Mononuclear cell (primary cell): ENCODE results near the gene RAB32. TPM values are rescaled to one million over a fixed set of nuclear protein-coding genes. Genes with fewer than 3 reads are reported as not detected.
"Not testable (repeated sequence)": the region's sequence is repeated elsewhere in the genome, so short reads cannot be mapped to it uniquely, and the experiment has no call there.

Source experiments
- H3K27me3 ChIP-seq: 2 replicates; pipeline ENCODE4 v1.6.0; 2011; ENCODE audit warnings: low read length, control low read depth; ENCODE audit not compliant: insufficient read depth
- H3K4me1 ChIP-seq: 2 replicates; pipeline ENCODE4 v1.5.1; 2011; ENCODE audit warnings: mild to moderate bottlenecking, low read length, control low read depth; ENCODE audit not compliant: insufficient read depth
- H3K4me3 ChIP-seq: 2 replicates; pipeline ENCODE4 v1.5.1; 2011; ENCODE audit warnings: mild to moderate bottlenecking, low read length, moderate library complexity
- H3K9me3 ChIP-seq: 2 replicates; pipeline ENCODE4 v1.5.1; 2011; ENCODE audit warnings: low read depth, mild to moderate bottlenecking, control low read depth, low read length
- total RNA-seq: library from RNA; depleted of rRNA; stranded (reverse); fragments of >200 nt; gene quantifications from one replicate; pipeline ENCODE4 v1.2.3, GENCODE V29; 2012

Gene RAB32
- total RNA-seq, 1 donor: 37.6 TPM

DNA sequence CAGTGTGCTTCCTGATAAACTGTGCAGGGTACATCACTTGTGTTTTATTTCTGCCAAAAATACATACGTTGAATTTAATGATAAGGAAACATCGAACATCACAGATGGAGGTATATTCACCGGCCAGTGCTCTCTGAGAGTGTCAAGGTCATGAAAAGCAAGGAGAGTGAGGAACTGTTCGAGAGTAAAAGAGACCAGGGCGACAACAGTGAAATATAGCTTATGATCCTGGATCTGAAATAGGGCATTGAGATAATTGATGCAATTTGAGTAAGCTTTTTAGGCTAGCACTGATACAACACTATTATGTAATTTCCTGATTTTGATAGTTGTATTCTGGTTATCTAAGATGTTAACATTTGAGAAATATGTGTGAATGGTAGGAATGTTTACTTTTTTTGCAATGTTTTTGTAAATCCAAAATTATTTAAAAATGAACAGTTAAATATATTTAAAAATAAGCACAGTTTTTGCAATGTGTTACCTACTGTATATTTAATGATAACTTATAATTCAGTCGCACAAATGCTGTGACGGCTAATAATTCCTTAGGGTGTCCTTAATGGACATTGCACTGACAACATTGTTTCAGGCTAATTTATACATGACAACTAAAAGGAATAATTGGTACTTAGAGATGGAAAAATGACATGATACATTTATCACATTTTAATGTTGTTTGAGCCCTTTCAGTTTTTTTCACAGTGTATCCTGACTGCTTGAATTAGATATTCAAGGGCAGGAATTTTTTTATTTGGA lies 9.9 kb downstream of the RAB32 start:
- Histone ChIP-seq H3K4me1 (peaks cover 25% of the 10 kb centered on the region), H3K27me3 (no peaks in the 10 kb centered on the region), H3K4me3 (no peak overlapping the region), H3K9me3 (no peaks in the 10 kb centered on the region)

DNA sequence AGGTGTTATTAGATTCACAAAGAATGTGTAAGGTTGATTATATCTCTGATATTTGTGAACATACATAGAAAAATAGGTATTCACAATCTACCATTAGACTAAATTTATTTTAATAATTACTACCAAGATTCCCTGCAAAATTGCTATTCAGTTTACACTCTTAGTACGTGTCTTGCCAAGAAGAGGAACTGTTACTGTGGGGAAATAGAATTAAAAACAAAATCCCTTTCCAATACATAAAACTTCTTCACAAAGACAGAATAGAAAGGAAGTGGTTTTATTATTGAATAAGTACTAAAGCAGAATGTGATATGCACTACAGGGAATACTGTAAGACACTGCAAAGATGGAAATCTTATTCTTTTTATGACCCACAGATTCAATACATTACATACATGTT lies 17.0 kb downstream of the RAB32 start:
- H3K4me1 ChIP-seq: no peaks in the 10 kb centered on the region
- H3K27me3 ChIP-seq: no peaks in the 10 kb centered on the region
- no peak overlapping the region for H3K4me3 ChIP-seq
- H3K9me3 ChIP-seq: no peaks in the 10 kb centered on the region

DNA sequence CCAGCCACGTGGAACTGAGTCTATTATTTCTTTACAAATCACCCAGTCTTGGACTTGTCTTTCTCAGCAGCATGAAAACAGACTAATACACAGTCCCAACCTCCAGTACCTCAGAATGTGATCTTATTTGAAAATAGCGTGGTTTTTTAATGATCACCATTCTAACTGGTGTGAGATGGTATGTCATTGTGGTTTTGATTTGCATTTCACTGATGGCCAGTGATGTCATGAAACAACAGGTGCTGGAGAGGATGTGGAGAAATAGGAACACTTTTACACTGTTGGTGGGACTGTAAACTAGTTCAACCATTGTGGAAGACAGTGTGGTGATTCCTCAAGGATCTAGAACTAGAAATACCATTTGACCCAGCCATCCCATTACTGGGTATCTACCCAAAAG lies 23.0 kb downstream of the RAB32 start:
- not testable (repeated sequence) for H3K27me3 ChIP-seq, H3K4me3 ChIP-seq, H3K9me3 ChIP-seq, H3K4me1 ChIP-seq

DNA sequence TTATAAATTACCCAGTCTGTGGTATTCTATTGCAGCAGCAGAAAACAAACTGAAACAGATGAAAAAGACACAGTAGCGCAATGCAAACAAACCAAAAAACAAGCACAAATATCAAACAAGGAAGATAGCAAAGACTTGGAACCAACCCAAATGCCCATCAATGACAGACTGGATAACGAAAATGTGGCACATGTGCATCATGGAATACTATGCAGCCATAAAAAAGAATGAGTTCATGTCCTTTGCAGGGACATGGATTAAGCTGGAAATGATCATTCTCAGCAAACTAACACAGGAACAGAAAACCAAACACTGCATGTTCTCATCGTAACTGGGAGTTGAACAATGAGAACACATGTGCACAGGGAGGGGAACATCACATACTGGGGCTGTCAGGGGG lies 25.0 kb downstream of the RAB32 start:
- not testable (repeated sequence) for H3K4me3 ChIP-seq, H3K27me3 ChIP-seq, H3K9me3 ChIP-seq, H3K4me1 ChIP-seq

DNA sequence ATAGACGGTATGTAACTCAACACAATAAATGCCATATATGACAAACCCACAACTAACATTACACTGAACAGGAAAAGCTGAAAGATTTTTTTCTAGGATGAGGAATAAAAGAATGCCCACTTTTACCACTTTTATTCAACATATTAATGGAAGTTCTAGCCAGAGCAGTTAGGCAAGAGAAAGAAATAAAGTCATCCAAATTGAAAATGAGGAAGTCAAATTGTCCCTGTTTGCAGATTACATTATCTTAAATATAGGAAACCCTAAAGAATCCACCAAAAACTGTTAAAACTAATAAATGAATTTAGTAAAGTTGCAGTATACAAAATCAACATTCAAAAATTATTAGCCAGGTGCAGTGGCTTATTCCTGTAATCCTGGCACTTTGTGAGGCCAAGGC lies 30.6 kb downstream of the RAB32 start:
- H3K27me3 ChIP-seq: no peaks in the 10 kb centered on the region
- peaks cover 4% of the 10 kb centered on the region for H3K9me3 ChIP-seq
- H3K4me1 ChIP-seq: no peaks in the 10 kb centered on the region
- no peak overlapping the region for H3K4me3 ChIP-seq

DNA sequence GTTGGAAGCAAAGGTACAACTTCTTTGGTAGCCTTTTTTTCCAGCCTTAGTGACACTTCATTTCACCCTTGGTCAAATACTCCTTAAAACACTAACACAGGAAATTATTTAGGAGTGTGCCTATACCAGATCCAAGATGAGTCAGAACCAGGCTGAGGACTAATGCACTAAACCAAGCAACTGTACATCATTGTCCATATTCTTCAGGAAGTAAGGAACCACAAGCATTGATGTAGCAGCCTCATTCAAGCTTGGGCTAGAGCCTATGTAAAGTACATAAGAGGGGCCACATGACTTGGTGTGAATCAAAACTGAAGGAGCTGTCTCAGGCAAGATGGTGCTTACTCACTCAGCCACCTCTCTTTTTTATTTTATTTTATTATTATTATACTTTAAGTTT lies 34.4 kb downstream of the RAB32 start:
- H3K9me3 ChIP-seq: peaks cover 4% of the 10 kb centered on the region
- no peak overlapping the region for H3K4me3 ChIP-seq
- H3K27me3 ChIP-seq: no peaks in the 10 kb centered on the region
- H3K4me1 ChIP-seq: peaks cover 11% of the 10 kb centered on the region

DNA sequence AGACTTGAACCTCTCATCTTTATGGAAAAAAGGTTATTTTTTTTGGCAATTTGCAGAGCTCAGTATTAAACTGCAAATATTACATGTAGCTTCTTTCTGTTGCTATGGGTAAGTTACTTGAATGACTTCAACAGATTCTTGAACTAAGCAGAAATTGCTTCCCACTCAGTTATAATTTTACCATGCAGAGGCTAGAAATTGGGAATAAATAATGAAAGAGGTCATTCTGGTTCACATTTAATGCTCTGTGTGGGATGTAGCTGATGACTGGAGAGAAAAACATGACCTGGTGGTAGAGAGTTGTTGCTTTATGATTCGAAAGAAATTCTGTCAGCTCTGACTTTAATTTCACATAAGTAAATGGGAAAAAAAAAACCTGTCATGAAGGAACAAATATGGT lies 38.3 kb downstream of the RAB32 start:
- Histone ChIP-seq H3K9me3 (no peaks in the 10 kb centered on the region), H3K27me3 (no peaks in the 10 kb centered on the region), H3K4me1 (peaks cover 20% of the 10 kb centered on the region), H3K4me3 (no peak overlapping the region)

DNA sequence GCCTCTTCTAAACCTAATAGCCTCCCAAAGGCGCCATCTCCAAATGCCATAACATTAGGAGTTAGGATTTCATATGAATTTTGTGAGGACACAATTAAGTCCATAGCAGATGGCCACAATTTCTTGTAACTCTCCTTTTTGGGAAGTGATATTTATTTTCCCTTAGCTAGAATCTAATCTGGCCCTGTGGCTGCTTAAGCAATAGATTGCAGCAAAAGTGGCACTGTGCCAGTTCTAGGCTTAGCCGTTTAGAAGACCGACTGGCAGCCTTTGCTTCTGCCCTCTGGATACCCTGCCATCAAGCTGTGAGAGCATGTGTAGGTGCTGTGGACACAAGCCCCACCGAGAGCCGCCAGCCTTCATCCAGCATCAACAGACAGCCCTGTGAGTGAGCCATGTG lies 39.2 kb downstream of the RAB32 start:
- Histone ChIP-seq H3K4me1 (peaks cover 29% of the 10 kb centered on the region), H3K27me3 (no peaks in the 10 kb centered on the region), H3K9me3 (no peaks in the 10 kb centered on the region), H3K4me3 (no peak overlapping the region)

DNA sequence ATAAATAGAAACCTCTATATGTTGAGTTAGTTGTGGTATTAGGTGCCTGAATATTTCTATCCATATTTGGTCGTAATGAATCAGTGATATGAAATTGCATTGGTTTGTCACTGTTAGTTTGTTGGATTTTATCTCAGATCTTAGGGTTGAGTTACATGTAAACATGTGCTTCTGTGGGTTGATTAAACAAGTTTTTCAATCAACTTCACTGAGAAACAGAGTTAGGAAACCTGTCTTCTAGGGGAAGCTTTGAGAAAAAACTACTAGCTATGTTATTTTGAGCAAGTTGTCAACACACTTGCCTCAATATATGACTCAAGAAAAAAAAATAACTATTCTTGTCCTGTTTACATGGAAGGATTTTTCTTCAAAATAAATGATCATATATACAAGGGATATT lies 40.3 kb downstream of the RAB32 start:
- peaks cover 29% of the 10 kb centered on the region for H3K4me1 ChIP-seq

DNA sequence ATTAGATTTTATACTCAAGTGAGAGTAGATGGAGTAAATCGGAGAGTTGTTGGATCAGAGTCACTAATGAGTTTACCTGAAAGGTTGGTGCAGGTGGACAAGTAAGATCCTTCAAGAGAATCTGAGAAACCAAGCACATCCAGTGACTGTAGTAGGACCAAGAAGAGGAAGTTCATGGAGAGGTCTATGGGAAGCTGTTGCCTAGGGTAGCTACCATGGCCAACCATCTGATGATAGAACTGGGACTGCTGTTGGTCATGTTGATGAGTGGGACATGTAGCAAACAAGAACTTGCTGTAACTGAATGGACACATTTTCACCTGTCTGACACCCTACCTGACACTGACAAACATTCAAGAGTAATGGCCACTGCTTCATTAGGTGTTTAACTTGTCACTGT lies 43.8 kb downstream of the RAB32 start:
- H3K27me3 ChIP-seq: no peaks in the 10 kb centered on the region
- H3K9me3 ChIP-seq: no peaks in the 10 kb centered on the region
- H3K4me3 ChIP-seq: no peak overlapping the region
- H3K4me1 ChIP-seq: peaks cover 27% of the 10 kb centered on the region

More for the DNA sequence above, 40.3 kb downstream of the RAB32 start:
- Histone ChIP-seq H3K4me3 (no peak overlapping the region), H3K9me3 (no peaks in the 10 kb centered on the region), H3K27me3 (no peaks in the 10 kb centered on the region)

DNA sequence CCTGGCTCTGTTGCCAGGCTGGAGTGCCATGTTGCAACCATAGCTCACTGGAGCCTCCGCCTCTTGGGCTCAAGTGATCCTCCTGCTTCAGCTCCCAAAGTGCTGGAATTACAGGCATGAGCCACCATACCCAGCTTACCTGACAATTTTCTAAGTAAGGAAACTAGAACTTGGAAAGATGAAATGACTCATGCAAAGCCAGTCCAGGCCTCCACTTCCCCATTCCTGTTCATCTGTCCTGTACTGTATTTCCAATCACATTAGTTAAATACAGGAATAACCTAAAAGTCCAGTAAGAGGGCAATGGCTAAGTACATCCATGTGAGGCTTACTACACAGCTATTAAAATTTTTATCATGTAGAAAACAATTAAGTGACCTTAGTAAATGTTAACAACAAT lies 46.9 kb downstream of the RAB32 start:
- Histone ChIP-seq H3K4me1 (peaks cover 35% of the 10 kb centered on the region), H3K4me3 (no peak overlapping the region), H3K27me3 (no peaks in the 10 kb centered on the region), H3K9me3 (no peaks in the 10 kb centered on the region)

DNA sequence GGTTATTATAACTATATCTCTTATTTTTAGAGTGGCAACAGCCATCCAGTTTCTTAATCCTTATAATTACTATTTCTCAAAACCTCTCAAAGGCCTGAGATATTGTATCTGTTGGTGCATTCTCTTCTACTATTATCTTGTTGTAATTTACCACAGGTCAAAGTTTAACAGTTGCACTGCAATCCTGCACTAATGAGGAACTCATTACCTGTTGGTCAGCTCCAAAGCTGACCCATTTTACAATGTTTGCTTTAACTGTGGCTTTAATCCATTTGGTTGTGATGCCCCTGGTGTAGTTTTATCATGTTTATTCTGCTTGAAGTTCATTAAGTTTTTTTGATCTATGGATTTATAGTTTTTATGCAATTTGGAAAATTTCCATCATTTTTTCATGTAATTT lies 48.8 kb downstream of the RAB32 start:
- Histone ChIP-seq H3K4me1 (peaks cover 44% of the 10 kb centered on the region), H3K27me3 (no peaks in the 10 kb centered on the region), H3K4me3 (no peak overlapping the region)

DNA sequence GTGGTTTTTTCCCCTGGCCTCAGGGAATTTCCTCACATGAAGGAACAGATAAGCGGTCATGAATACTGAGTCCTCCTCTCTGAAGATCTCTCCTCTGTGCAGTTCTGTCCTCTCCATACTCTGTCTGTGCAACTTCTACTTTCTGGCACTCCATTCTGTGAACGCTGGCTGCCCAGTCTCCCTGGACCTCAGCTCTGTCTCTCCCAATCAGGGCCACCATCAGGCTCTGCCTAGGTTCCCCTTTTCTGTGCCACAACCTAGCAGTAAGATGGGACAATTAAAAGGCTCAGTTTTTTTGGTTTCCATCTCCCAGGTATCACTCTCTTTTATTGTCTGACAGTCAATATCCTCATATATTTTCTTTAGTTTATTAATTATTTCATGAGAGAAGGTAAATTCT lies 50.4 kb downstream of the RAB32 start:
- H3K9me3 ChIP-seq: no peaks in the 10 kb centered on the region
- no peak overlapping the region for H3K4me3 ChIP-seq
- no peaks in the 10 kb centered on the region for H3K27me3 ChIP-seq
- H3K4me1 ChIP-seq: peaks cover 54% of the 10 kb centered on the region

More for the DNA sequence above, 48.8 kb downstream of the RAB32 start:
- no peaks in the 10 kb centered on the region for H3K9me3 ChIP-seq

DNA sequence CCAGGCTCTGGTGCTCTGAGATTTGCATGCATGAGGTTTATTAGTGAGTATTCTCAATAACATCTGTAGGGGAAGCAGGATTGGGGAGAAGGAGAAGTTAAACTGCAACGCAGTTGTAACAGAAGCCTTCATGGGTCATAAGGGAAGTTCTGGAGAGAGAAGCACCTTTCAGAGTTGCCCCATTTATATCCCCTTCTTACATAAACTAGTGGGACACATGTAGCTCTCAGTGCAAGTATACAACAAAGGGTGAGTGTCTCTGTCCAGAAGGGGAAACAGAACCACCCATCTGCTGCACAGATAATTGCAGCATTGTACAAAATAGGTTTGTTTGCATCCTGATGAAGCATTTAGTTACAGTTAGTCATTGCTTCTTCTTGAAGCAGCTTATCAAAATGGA lies 50.9 kb downstream of the RAB32 start:
- Histone ChIP-seq H3K9me3 (no peaks in the 10 kb centered on the region), H3K4me1 (peaks cover 58% of the 10 kb centered on the region), H3K4me3 (no peak overlapping the region), H3K27me3 (no peaks in the 10 kb centered on the region)

DNA sequence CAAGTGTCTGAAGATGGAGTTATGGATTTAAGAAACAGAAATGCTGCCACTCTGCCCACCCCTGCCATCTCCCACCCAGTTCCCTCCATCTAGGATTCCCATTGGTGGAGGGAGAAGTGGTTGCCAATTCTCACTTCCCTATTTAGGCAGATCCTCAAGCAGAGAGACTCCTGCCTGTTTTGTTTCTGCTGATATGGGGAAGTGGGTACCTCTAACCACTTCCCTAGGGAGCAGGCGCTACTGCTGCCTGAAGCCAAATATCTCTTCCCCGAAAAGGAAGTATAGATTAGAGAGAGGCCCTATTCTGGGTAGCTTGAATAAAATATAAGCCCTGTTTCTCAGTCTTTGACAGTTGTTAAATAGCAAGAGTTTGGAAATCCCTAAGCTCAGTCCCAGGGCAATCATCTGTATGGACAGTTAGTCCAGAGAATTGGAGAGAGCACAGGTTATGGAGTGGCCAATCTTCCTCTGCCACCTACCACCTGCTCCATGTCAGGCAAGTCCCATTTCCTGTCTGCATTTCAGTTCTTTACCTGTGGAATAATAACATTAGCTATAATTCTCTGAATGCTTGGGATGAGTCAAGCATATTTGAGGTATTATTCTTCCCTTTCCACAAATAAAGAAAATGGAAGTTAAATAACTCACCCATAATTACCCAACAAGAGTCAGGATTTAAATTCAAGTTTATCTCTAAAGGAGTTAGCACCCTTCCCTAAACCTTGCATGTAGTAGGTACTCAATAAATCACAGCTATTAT lies 52.5 kb downstream of the RAB32 start:
- peaks cover 54% of the 10 kb centered on the region for H3K4me1 ChIP-seq
- H3K9me3 ChIP-seq: no peaks in the 10 kb centered on the region
- H3K27me3 ChIP-seq: no peaks in the 10 kb centered on the region
- H3K4me3 ChIP-seq: no peak overlapping the region
